Neuronal stem cell (in vitro differentiated cells): ENCODE data around the gene KRT6C.

Experiments
- DNase-seq: peaks from one replicate; pipeline ENCODE4 v3.0.0-alpha.2; 2013; ENCODE audit warnings: low spot score
- H2AFZ ChIP-seq: one replicate; pipeline ENCODE4 v1.6.1; 2013; ENCODE audit warnings: mild to moderate bottlenecking, low read length, inconsistent platforms
- H2AK5ac ChIP-seq: 2 replicates; pipeline ENCODE4 v1.6.1; 2013; ENCODE audit warnings: low read depth, mild to moderate bottlenecking, inconsistent platforms, low read length, moderate library complexity, mixed read lengths
- H2BK120ac ChIP-seq: 2 replicates; pipeline ENCODE4 v1.6.1; 2013; ENCODE audit warnings: low read depth, mild to moderate bottlenecking, inconsistent platforms, low read length, moderate library complexity, mixed read lengths
- H2BK12ac ChIP-seq: one replicate; pipeline ENCODE4 v1.6.1; 2013; ENCODE audit warnings: low read length, inconsistent platforms
- H2BK15ac ChIP-seq: 2 replicates; pipeline ENCODE4 v1.6.1; 2013; ENCODE audit warnings: mild to moderate bottlenecking, low read length, inconsistent platforms, mixed read lengths
- H2BK5ac ChIP-seq: one replicate; pipeline ENCODE4 v1.6.1; 2013; ENCODE audit warnings: inconsistent platforms, mild to moderate bottlenecking, low read length, moderate library complexity
- H3K14ac ChIP-seq: one replicate; pipeline ENCODE4 v1.6.1; 2013; ENCODE audit warnings: low read length, inconsistent platforms
- H3K18ac ChIP-seq: 2 replicates; pipeline ENCODE4 v1.6.1; 2013; ENCODE audit warnings: low read length, inconsistent platforms
- H3K23ac ChIP-seq: 2 replicates; pipeline ENCODE4 v1.6.1; 2013; ENCODE audit warnings: low read depth, mild to moderate bottlenecking, mixed read lengths, low read length, inconsistent platforms; ENCODE audit not compliant: poor library complexity
- H3K27ac ChIP-seq: replicated peaks from 3 replicates; pipeline ENCODE4 v1.5.1; 2013; ENCODE audit warnings: low read length, inconsistent platforms
- H3K27me3 ChIP-seq, 3 experiments: 2 replicates each; pipeline ENCODE4 v1.6.1; 2013; ENCODE audit warnings: low read length in 3 of 3, mild to moderate bottlenecking in 2 of 3, inconsistent platforms in 1 of 3, low read depth in 1 of 3, mixed read lengths in 1 of 3, moderate library complexity in 1 of 3; ENCODE audit not compliant: control insufficient read depth in 3 of 3, insufficient read depth in 3 of 3
- H3K36me3 ChIP-seq, 2 donors: replicated peaks in 1 of 2; 2 replicates each; pipeline ENCODE4 v1.6.1; 2013; ENCODE audit warnings: low read length in 2 of 2; ENCODE audit not compliant: control insufficient read depth in 2 of 2, insufficient read depth in 2 of 2
- H3K4ac ChIP-seq: 2 replicates; pipeline ENCODE4 v1.6.1; 2013; ENCODE audit warnings: inconsistent platforms, mild to moderate bottlenecking, low read length, moderate library complexity
- H3K4me1 ChIP-seq, 2 donors: 1 replicate in 1 of 2; 2 replicates in 1 of 2; pipeline ENCODE4 v1.6.1; 2013; ENCODE audit warnings: low read length in 2 of 2, low read depth in 1 of 2; ENCODE audit not compliant: control insufficient read depth in 2 of 2, insufficient read depth in 1 of 2
- H3K4me2 ChIP-seq: one replicate; pipeline ENCODE4 v1.6.1; 2013; ENCODE audit warnings: mild to moderate bottlenecking, low read length, inconsistent platforms; ENCODE audit not compliant: insufficient read depth, poor library complexity, severe bottlenecking
- H3K4me3 ChIP-seq, 2 donors: 2 replicates each; pipeline ENCODE4 v1.5.1; 2013; ENCODE audit warnings: low read length in 2 of 2, mild to moderate bottlenecking in 2 of 2, inconsistent platforms in 1 of 2, moderate library complexity in 1 of 2
- H3K79me1 ChIP-seq: one replicate; pipeline ENCODE4 v1.6.1; 2013; ENCODE audit warnings: low read depth, mild to moderate bottlenecking, inconsistent platforms, low read length, moderate library complexity
- H3K9ac ChIP-seq: one replicate; pipeline ENCODE4 v1.6.1; 2013; ENCODE audit warnings: mild to moderate bottlenecking, low read depth, low read length, inconsistent platforms; ENCODE audit not compliant: poor library complexity
- H3K9me3 ChIP-seq, 2 donors: replicated peaks in 1 of 2; 2 replicates each; pipeline versions ENCODE3 to v1.6.1; 2013; ENCODE audit warnings: low read length in 2 of 2, mild to moderate bottlenecking in 2 of 2, inconsistent platforms in 1 of 2, low read depth in 1 of 2, mixed read lengths in 1 of 2, moderate library complexity in 1 of 2; ENCODE audit not compliant: control insufficient read depth in 2 of 2, insufficient read depth in 1 of 2
- H4K8ac ChIP-seq: one replicate; pipeline ENCODE4 v1.6.1; 2013; ENCODE audit warnings: low read depth, mild to moderate bottlenecking, inconsistent platforms, low read length, moderate library complexity
- H4K91ac ChIP-seq: one replicate; pipeline ENCODE4 v1.6.1; 2013; ENCODE audit warnings: low read length, low read depth, mild to moderate bottlenecking, inconsistent platforms; ENCODE audit not compliant: poor library complexity
- WGBS, 2 donors: extraction: QIAGEN DNeasy Blood & Tissue Kit; methylation state at CpG; one replicate each; pipeline ENCODE4 v1.1.7; 2013; ENCODE audit warnings: missing lambda C conversion rate in 2 of 2, mixed read lengths in 1 of 2; ENCODE audit not compliant: insufficient read length in 2 of 2, insufficient replicate concordance in 1 of 2; ENCODE audit errors: extremely low coverage in 2 of 2; 5-methylcytosine and 5-hydroxymethylcytosine counted together

Gene KRT6C

GRCh38 chr12:52517005-52517835, 43.6 kb upstream of the KRT6C start:
- Histone ChIP-seq H3K36me3 (no peaks in the 10 kb centered on the region), H3K27ac (no peak overlapping the region), H3K79me1 (no peaks in the 10 kb centered on the region), H2BK15ac (no peak overlapping the region), H2AK5ac (no peak overlapping the region), H3K4me1 (no peaks in the 10 kb centered on the region), H2AFZ (no peak overlapping the region), H3K27me3 (peaks cover 0 to 3% (median 0%) of the 10 kb centered on the region in 3 experiments), H3K4me3 (no peak overlapping the region), H2BK5ac (no peak overlapping the region), H3K4ac (no peak overlapping the region), H2BK120ac (no peak overlapping the region), H3K9me3 (no peaks in the 10 kb centered on the region), H3K4me2 (no peak overlapping the region), H3K23ac (no peak overlapping the region), H3K9ac (no peak overlapping the region), H2BK12ac (no peak overlapping the region), H3K14ac (no peak overlapping the region), H4K8ac (no peak overlapping the region), H4K91ac (no peak overlapping the region), H3K18ac (no peak overlapping the region)
- no peak for DNase-seq
- no CpG with 5 or more reads among the region's 14 CpGs for WGBS, 2 donors

DNA sequence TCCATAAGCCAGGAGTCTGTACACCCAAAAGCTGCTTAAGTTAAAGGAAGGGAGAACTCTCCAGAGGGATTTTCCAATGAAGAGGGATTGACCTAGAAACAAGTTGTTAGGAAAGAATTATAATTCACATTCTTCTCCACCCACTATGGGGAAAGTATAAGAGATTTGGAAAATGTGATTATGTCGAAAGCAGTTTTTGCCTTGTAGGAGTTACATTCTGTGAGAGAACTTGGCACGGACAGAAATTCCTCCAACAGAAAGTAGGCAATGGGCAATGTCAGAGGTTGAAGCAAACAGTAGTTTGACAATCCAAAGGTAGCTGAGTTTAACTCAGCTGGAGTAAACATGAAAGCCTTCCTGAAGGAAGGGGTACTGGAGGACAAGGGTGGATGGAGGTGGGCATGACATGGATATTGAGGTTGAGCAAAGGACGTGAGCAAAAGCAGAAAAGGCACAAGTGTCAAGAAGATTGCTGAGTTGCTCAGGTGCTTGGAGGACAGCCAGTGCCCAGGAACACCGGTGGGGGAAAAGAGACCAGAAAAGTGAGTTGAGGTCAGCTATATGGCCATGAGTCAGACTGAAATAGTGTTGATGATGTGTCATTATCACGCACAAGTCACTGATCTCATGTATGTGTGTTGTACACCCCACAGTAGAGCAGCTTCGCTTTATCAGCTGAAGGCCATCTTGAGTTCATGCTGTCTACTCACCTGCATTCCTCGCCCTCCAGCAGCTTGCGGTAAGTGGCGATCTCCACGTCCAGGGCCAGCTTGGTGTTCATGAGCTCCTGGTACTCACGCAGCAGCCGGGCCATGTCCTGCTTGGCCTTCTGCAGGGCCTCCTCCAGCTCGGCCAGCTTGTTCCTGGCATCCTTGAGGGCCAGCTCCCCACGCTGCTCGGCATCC, 42.6 kb upstream of the KRT6C start:
- no peak overlapping the region for H4K91ac ChIP-seq
- H2BK15ac ChIP-seq, result no peak overlapping the region
- no peak overlapping the region for H3K4ac ChIP-seq
- H3K9ac ChIP-seq, result no peak overlapping the region
- peak overlapping the region; percentile 34 for H3K18ac ChIP-seq
- no peak overlapping the region for H2AFZ ChIP-seq
- H3K4me3 ChIP-seq, result peak overlapping the region in 1 of 2 donors; percentile 38
- no peak overlapping the region for H2BK12ac ChIP-seq
- no peaks in the 10 kb centered on the region for H3K4me1 ChIP-seq
- H3K14ac ChIP-seq, result no peak overlapping the region
- H3K79me1 ChIP-seq, result no peaks in the 10 kb centered on the region
- H3K4me2 ChIP-seq, result no peak overlapping the region
- H3K9me3 ChIP-seq, result no peaks in the 10 kb centered on the region
- H3K27ac ChIP-seq, result no peak overlapping the region
- H3K27me3 ChIP-seq, result no peaks in the 10 kb centered on the region
- H3K23ac ChIP-seq, result peak overlapping the region; percentile 9
- no peak overlapping the region for H4K8ac ChIP-seq
- H2BK120ac ChIP-seq, result no peak overlapping the region
- H2BK5ac ChIP-seq, result no peak overlapping the region
- no peaks in the 10 kb centered on the region for H3K36me3 ChIP-seq
- no CpG with 5 or more reads among the region's 15 CpGs for WGBS, 2 donors
- DNase-seq, result no peak
- H2AK5ac ChIP-seq, result no peak overlapping the region

- no peak overlapping the region for H2AFZ ChIP-seq
- no peak overlapping the region for H3K4me3 ChIP-seq
- H4K8ac ChIP-seq, result no peak overlapping the region
- no peak overlapping the region for H3K18ac ChIP-seq
- H3K4ac ChIP-seq, result no peak overlapping the region
- no peak overlapping the region for H3K9ac ChIP-seq
- H2AK5ac ChIP-seq, result peak overlapping the region; percentile 19
- H2BK5ac ChIP-seq, result no peak overlapping the region
- no CpG with 5 or more reads among the region's 1 CpG for WGBS, 2 donors
- H3K4me1 ChIP-seq, result no peaks in the 10 kb centered on the region
- no peaks in the 10 kb centered on the region for H3K9me3 ChIP-seq
- DNase-seq, result no peak
- no peak overlapping the region for H3K23ac ChIP-seq
- no peak overlapping the region for H3K14ac ChIP-seq
- H3K36me3 ChIP-seq, result no peaks in the 10 kb centered on the region
- no peak overlapping the region for H2BK120ac ChIP-seq
- no peak overlapping the region for H4K91ac ChIP-seq
- no peaks in the 10 kb centered on the region for H3K79me1 ChIP-seq
- H3K27me3 ChIP-seq, result no peaks in the 10 kb centered on the region
- no peak overlapping the region for H3K27ac ChIP-seq
- H3K4me2 ChIP-seq, result no peak overlapping the region
- no peak overlapping the region for H2BK15ac ChIP-seq
- H2BK12ac ChIP-seq, result no peak overlapping the region
These were observed 41.7 kb upstream of the KRT6C start for GRCh38 chr12:52515319-52515646.
